ENCODE results near the gene DOCK8.

The DOCK8 gene

GRCh38 chr9:266228-266627 lies 51.6 kb downstream of the DOCK8 start:
- DNase-seq (ENCODE audit: low read depth in 2 of 2): no peak

- DNase-seq (ENCODE audit: low read depth in 2 of 2): no peak
Observed at GRCh38 chr9:268616-269015, 54.0 kb downstream of the DOCK8 start.

- no peak for DNase-seq (ENCODE audit: low read depth in 2 of 2)
Observed at GRCh38 chr9:269081-269711, 54.5 kb downstream of the DOCK8 start.

GRCh38 chr9:270657-271237 lies 56.1 kb downstream of the DOCK8 start:
- no peak for DNase-seq (ENCODE audit: low read depth in 2 of 2)

GRCh38 chr9:272251-273213 lies 57.9 kb downstream of the DOCK8 start:
- peak; percentile 30 to 57 for DNase-seq (ENCODE audit: low read depth in 2 of 2)

GRCh38 chr9:274406-274805 lies 59.7 kb downstream of the DOCK8 start:
- no peak for DNase-seq (ENCODE audit: low read depth in 2 of 2)

GRCh38 chr9:277601-278295 lies 63.1 kb downstream of the DOCK8 start:
- DNase-seq (ENCODE audit: low read depth in 2 of 2): no peak

GRCh38 chr9:278651-279050 lies 64.0 kb downstream of the DOCK8 start:
- no peak for DNase-seq (ENCODE audit: low read depth in 2 of 2)

GRCh38 chr9:279674-280073 lies 65.0 kb downstream of the DOCK8 start:
- DNase-seq (ENCODE audit: low read depth in 2 of 2): no peak

- no peak for DNase-seq (ENCODE audit: low read depth in 2 of 2)
Observed at GRCh38 chr9:281741-282645, 67.3 kb downstream of the DOCK8 start.

- no peak for DNase-seq (ENCODE audit: low read depth in 2 of 2)
Observed at GRCh38 chr9:286071-286740, 71.5 kb downstream of the DOCK8 start.

- no peak for DNase-seq (ENCODE audit: low read depth in 2 of 2)
Observed at GRCh38 chr9:289121-289520, 74.5 kb downstream of the DOCK8 start.

- no peak for DNase-seq (ENCODE audit: low read depth in 2 of 2)
Observed at GRCh38 chr9:292915-293314, 78.2 kb downstream of the DOCK8 start.

GRCh38 chr9:295576-295975 lies 80.9 kb downstream of the DOCK8 start:
- DNase-seq (ENCODE audit: low read depth in 2 of 2): no peak

GRCh38 chr9:296411-296810 lies 81.7 kb downstream of the DOCK8 start:
- DNase-seq (ENCODE audit: low read depth in 2 of 2): no peak

- no peak for DNase-seq (ENCODE audit: low read depth in 2 of 2)
Observed at GRCh38 chr9:297104-297972, 82.7 kb downstream of the DOCK8 start.

- no peak for DNase-seq (ENCODE audit: low read depth in 2 of 2)
Observed at GRCh38 chr9:303502-303901, 88.8 kb downstream of the DOCK8 start.

- no peak for DNase-seq (ENCODE audit: low read depth in 2 of 2)
Observed at GRCh38 chr9:304106-304505, 89.4 kb downstream of the DOCK8 start.

- no peak for DNase-seq (ENCODE audit: low read depth in 2 of 2)
Observed at GRCh38 chr9:304519-305185, 90.0 kb downstream of the DOCK8 start.

Measured in stimulated activated CD4-positive, alpha-beta T cell treated with anti-CD3 and anti-CD28 coated beads, Interleukin-1b, Interleukin-23, amount 100 ng/mL, for 4 hours (primary cell).